Mucosa of descending colon (tissue), 3 donors: ENCODE results near the gene LBH. TPM values are rescaled to one million over a fixed set of nuclear protein-coding genes. Genes with fewer than 3 reads are reported as not detected.

Experiments
- ATAC-seq: fragments of 200-7000 bp; cut with Tn5 transposase; one replicate; pipeline ENCODE4 v1.9.1; 2020; ENCODE audit warnings: mild to moderate bottlenecking, moderate library complexity
- DNase-seq, 3 donors: peaks; one replicate each; pipeline ENCODE4 v3.0.0-alpha.2; 2020
- H3K36me3 ChIP-seq: fragments of 200-600 bp; one replicate; pipeline ENCODE4 v1.8.0; 2021; ENCODE audit warnings: low read depth, mild to moderate bottlenecking
- H3K4me1 ChIP-seq: fragments of 200-600 bp; one replicate; pipeline ENCODE4 v1.8.0; 2021; ENCODE audit warnings: low read depth, mild to moderate bottlenecking
- H3K4me3 ChIP-seq: fragments of 200-600 bp; one replicate; pipeline ENCODE4 v1.8.0; 2021; ENCODE audit warnings: mild to moderate bottlenecking
- H3K9me3 ChIP-seq: fragments of 200-600 bp; one replicate; pipeline ENCODE4 v1.8.0; 2021; ENCODE audit warnings: mild to moderate bottlenecking
- CTCF ChIP-seq: fragments of 200-600 bp; IDR thresholded peaks from one replicate; pipeline ENCODE4 v1.8.0; 2022; ENCODE audit warnings: antibody characterized with exemption, mild to moderate bottlenecking
- intact Hi-C, 2 donors: fragments of 100-400 bp; cut with DNase I in 1 of 2; cut with micrococcal nuclease in 1 of 2; formaldehyde crosslinking; loops; one replicate each; pipeline versions ENCODE4 v1.11.0 to v1.11.1; 2022; cut with DNase I, micrococcal nuclease
- total RNA-seq, 3 donors: library from RNA; stranded (reverse); fragmentation: NEBNext Ultra II Directional in 2 of 3; extraction: Animal tissue kit (Norgen Biotek cat#: 25700) in 2 of 3; gene quantifications; one replicate each; pipeline versions ENCODE4 v1.2.1 to v1.2.4, GENCODE V29; 2021 to 2023
- donor health status: DM: no; HTN: no; CAD: no; lungs with moderate emphysema.
- donor health status: DM: no; HTN: no; CAD: no.
- donor health status: DM: no; HTN: yes; CAD: no.

Gene LBH
- total RNA-seq, 3 donors from 2014 or later: 7.2 to 12.8 (median 12.4) TPM

GRCh38 chr2:30250421-30250820 lies 19.1 kb downstream of the LBH start:
- ATAC-seq (no peak), DNase-seq (no peak)
- Histone ChIP-seq H3K36me3 (no peaks in the 10 kb centered on the region), H3K4me1 (peaks cover 13% of the 10 kb centered on the region), H3K4me3 (no peak overlapping the region), H3K9me3 (no peaks in the 10 kb centered on the region)
- intact Hi-C loops: no loop called here
- no peak for TF ChIP-seq CTCF

- ATAC-seq: peak; percentile 76
- intact Hi-C loops: no loop called here
- Histone ChIP-seq H3K36me3 (no peaks in the 10 kb centered on the region), H3K4me1 (peaks cover 13% of the 10 kb centered on the region), H3K4me3 (no peak overlapping the region), H3K9me3 (no peaks in the 10 kb centered on the region)
- DNase-seq: no peak
- no peak for TF ChIP-seq CTCF
These were observed 21.7 kb downstream of the LBH start for GRCh38 chr2:30252723-30253701.

- no peak overlapping the region for H3K4me3 ChIP-seq
- intact Hi-C loops: no loop called here
- H3K9me3 ChIP-seq: no peaks in the 10 kb centered on the region
- no peak for TF ChIP-seq CTCF
- no peaks in the 10 kb centered on the region for H3K36me3 ChIP-seq
- DNase-seq (no peak), ATAC-seq (no peak)
- H3K4me1 ChIP-seq: peaks cover 13% of the 10 kb centered on the region
These were observed 22.7 kb downstream of the LBH start for GRCh38 chr2:30253873-30254684.

- no peaks in the 10 kb centered on the region for H3K36me3 ChIP-seq
- TF ChIP-seq CTCF: no peak
- peaks cover 13% of the 10 kb centered on the region for H3K4me1 ChIP-seq
- no peak overlapping the region for H3K4me3 ChIP-seq
- DNase-seq (no peak), ATAC-seq (no peak)
- H3K9me3 ChIP-seq: no peaks in the 10 kb centered on the region
- intact Hi-C loops: no loop called here
These were observed 23.3 kb downstream of the LBH start for GRCh38 chr2:30254685-30255001.

GRCh38 chr2:30255026-30255425 lies 23.7 kb downstream of the LBH start:
- Histone ChIP-seq H3K9me3 (no peaks in the 10 kb centered on the region), H3K4me3 (no peak overlapping the region), H3K4me1 (peaks cover 13% of the 10 kb centered on the region), H3K36me3 (no peaks in the 10 kb centered on the region)
- no peak for TF ChIP-seq CTCF
- intact Hi-C loops: no loop called here
- ATAC-seq (no peak), DNase-seq (no peak)
